Measurements from ENCODE around the gene STX11. TPM values are rescaled to one million over a fixed set of nuclear protein-coding genes. Genes with fewer than 3 reads are reported as not detected.
A peak's percentile ranks its signal among the peaks of the same experiment; 100 is the strongest.

The STX11 gene
- total RNA-seq, 2 donors from 2014 or later, result 0.59 to 3.8 TPM

- DNase-seq, result peak; percentile 30
- TF ChIP-seq, protein P1, sequence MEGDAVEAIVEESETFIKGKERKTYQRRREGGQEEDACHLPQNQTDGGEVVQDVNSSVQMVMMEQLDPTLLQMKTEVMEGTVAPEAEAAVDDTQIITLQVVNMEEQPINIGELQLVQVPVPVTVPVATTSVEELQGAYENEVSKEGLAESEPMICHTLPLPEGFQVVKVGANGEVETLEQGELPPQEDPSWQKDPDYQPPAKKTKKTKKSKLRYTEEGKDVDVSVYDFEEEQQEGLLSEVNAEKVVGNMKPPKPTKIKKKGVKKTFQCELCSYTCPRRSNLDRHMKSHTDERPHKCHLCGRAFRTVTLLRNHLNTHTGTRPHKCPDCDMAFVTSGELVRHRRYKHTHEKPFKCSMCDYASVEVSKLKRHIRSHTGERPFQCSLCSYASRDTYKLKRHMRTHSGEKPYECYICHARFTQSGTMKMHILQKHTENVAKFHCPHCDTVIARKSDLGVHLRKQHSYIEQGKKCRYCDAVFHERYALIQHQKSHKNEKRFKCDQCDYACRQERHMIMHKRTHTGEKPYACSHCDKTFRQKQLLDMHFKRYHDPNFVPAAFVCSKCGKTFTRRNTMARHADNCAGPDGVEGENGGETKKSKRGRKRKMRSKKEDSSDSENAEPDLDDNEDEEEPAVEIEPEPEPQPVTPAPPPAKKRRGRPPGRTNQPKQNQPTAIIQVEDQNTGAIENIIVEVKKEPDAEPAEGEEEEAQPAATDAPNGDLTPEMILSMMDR (IDR thresholded peaks at IDR 0.05), result peak; percentile 11
- intact Hi-C loops (cut with DNase I), result no loop called here
These were observed 667 bp downstream of the STX11 start for GRCh38 chr6:144150710-144151657.

GRCh38 chr6:144152334-144152900 is 2.1 kb downstream of the STX11 start:
- Histone ChIP-seq H3K36me3 (no peaks in the 10 kb centered on the region), H3K27ac (no peak overlapping the region), H3K4me1 (no peaks in the 10 kb centered on the region), H3K9ac (ENCODE audit: low read depth in 2 of 2, low read length in 2 of 2) (no peak overlapping the region), H3K9me3 (no peaks in the 10 kb centered on the region), H3K27me3 (peaks cover 5% of the 10 kb centered on the region), H3K4me3 (no peak overlapping the region)
- intact Hi-C loops (cut with DNase I), result no loop called here
- DNase-seq, result no peak
- TF ChIP-seq, protein P1 (IDR thresholded peaks at IDR 0.05), result no peak

More at GRCh38 chr6:144150710-144151657, 667 bp downstream of the STX11 start:
- H3K4me1 ChIP-seq, result no peaks in the 10 kb centered on the region
- peak overlapping the region; percentile 51 to 66 for H3K9ac ChIP-seq (ENCODE audit: low read depth in 2 of 2, low read length in 2 of 2)
- peak overlapping the region; percentile 59 for H3K4me3 ChIP-seq
- peak overlapping the region; percentile 56 for H3K27ac ChIP-seq
- peaks cover 5% of the 10 kb centered on the region for H3K27me3 ChIP-seq
- H3K36me3 ChIP-seq, result no peaks in the 10 kb centered on the region
- no peaks in the 10 kb centered on the region for H3K9me3 ChIP-seq

DNA sequence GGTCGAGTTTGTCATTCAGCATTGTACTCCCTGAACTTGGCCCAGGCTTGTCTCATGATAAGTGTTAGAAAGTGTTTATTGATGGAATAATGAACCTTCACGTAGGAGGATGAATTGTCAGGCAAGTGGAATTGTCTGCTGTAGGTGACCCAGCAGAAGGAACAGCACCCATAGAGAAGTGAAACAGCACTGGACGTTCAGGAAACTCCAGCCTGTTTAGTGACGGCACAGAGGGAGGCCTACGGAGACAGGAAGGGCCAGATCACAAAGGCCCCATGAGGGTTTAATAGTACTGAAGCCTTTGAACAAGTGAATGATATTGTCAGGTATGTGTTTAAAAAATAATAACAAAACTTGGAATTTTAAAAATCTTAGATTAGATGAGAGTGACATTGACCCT is 2.9 kb downstream of the STX11 start:
- TF ChIP-seq, protein P1 (IDR thresholded peaks at IDR 0.05), result no peak
- Histone ChIP-seq H3K4me1 (no peaks in the 10 kb centered on the region), H3K9ac (ENCODE audit: low read depth in 2 of 2, low read length in 2 of 2) (no peak overlapping the region), H3K27ac (no peak overlapping the region), H3K27me3 (peaks cover 5% of the 10 kb centered on the region), H3K9me3 (no peaks in the 10 kb centered on the region), H3K4me3 (no peak overlapping the region), H3K36me3 (no peaks in the 10 kb centered on the region)
- intact Hi-C loops (cut with DNase I), result no loop called here
- no peak for DNase-seq

DNA sequence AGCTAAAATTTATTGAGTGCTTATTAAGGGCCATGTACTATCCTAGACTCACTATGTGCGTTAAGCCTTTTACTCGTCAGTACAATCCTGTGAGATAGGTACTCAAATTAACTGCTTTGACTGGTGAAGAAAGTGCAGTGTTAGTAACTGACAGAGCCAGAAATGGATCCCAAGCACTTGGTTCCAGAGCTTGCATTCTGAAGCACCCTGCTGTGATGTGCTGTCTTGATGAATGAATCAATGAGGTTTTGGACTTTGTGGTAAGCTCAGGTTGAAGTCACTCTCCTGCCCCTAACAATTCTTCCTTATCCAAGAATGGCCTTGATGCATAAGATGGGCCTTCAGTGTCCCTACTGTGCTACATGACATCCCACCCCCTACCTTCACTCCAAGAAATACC is 3.7 kb downstream of the STX11 start:
- no peaks in the 10 kb centered on the region for H3K9me3 ChIP-seq

DNA sequence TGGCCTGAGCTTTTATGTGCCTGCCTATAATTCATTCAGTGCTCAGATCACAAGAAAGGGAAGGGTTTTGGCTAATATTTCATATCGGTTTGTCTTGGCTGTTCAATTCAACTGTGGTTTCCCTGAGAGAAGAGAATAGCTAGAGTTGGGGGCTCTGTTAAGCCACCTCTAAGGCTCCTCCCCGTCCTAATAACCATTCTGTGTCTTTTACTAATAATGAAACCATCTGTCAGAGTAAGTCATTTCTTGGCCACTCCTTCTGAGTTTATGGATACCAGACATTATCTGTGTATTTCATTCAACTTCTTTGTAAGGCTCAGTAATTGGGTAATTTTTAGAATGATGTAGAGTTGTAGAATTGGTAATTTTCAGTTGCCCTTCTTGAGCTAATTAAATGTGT is 5.2 kb downstream of the STX11 start:
- Histone ChIP-seq H3K9ac (ENCODE audit: low read depth in 2 of 2, low read length in 2 of 2) (no peak overlapping the region), H3K9me3 (no peaks in the 10 kb centered on the region), H3K36me3 (no peaks in the 10 kb centered on the region), H3K4me3 (no peak overlapping the region), H3K27ac (no peak overlapping the region), H3K4me1 (no peaks in the 10 kb centered on the region), H3K27me3 (no peaks in the 10 kb centered on the region)
- TF ChIP-seq, protein P1 (IDR thresholded peaks at IDR 0.05), result no peak
- intact Hi-C loops (cut with DNase I), result no loop called here
- DNase-seq, result no peak

More for the DNA sequence above, 3.7 kb downstream of the STX11 start:
- no peak overlapping the region for H3K9ac ChIP-seq (ENCODE audit: low read depth in 2 of 2, low read length in 2 of 2)
- H3K27me3 ChIP-seq, result peaks cover 5% of the 10 kb centered on the region
- no peaks in the 10 kb centered on the region for H3K4me1 ChIP-seq
- no peak for DNase-seq
- TF ChIP-seq, protein P1 (IDR thresholded peaks at IDR 0.05), result no peak
- H3K27ac ChIP-seq, result no peak overlapping the region
- H3K36me3 ChIP-seq, result no peaks in the 10 kb centered on the region
- intact Hi-C loops (cut with DNase I), result no loop called here
- H3K4me3 ChIP-seq, result no peak overlapping the region

Data from colonic mucosa (tissue), 4 donors.